ENCODE measurements around the gene HDHD3.

- TF ChIP-seq, protein P1, sequence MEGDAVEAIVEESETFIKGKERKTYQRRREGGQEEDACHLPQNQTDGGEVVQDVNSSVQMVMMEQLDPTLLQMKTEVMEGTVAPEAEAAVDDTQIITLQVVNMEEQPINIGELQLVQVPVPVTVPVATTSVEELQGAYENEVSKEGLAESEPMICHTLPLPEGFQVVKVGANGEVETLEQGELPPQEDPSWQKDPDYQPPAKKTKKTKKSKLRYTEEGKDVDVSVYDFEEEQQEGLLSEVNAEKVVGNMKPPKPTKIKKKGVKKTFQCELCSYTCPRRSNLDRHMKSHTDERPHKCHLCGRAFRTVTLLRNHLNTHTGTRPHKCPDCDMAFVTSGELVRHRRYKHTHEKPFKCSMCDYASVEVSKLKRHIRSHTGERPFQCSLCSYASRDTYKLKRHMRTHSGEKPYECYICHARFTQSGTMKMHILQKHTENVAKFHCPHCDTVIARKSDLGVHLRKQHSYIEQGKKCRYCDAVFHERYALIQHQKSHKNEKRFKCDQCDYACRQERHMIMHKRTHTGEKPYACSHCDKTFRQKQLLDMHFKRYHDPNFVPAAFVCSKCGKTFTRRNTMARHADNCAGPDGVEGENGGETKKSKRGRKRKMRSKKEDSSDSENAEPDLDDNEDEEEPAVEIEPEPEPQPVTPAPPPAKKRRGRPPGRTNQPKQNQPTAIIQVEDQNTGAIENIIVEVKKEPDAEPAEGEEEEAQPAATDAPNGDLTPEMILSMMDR (conservative IDR thresholded peaks at IDR 0.05; ENCODE audit: low read length), result no peak
- no peak for TF ChIP-seq EZH2phosphoT487 (IDR thresholded peaks at IDR 0.05; ENCODE audit: borderline replicate concordance, low read depth, low read length)
Observed at GRCh38 chr9:113390192-113390960, 13.6 kb upstream of the HDHD3 start.

Measured in OCI-LY7 (cell line).